Bronchial epithelial cell (primary cell): ENCODE results near the gene NTRK3. TPM values are rescaled to one million over a fixed set of nuclear protein-coding genes. Genes with fewer than 3 reads are reported as not detected.

ENCODE experiments used
- DNase-seq: peaks from one replicate; pipeline ENCODE4 v3.0.0-alpha.2; 2010; ENCODE audit warnings: low read depth
- FAIRE-seq: peaks from 2 replicates; lab custom pipeline; 2011; peaks lifted over from hg19 to GRCh38; lab: Jason Lieb, UNC
- H3K27me3 ChIP-seq: 2 replicates; pipeline ENCODE4 v1.5.1; 2011; ENCODE audit warnings: low read length; ENCODE audit not compliant: control insufficient read depth, insufficient read depth
- H3K36me3 ChIP-seq: 2 replicates; pipeline ENCODE4 v1.5.1; 2011; ENCODE audit warnings: low read length; ENCODE audit not compliant: control insufficient read depth, insufficient read depth
- H3K4me3 ChIP-seq: 2 replicates; pipeline ENCODE4 v1.5.1; 2011; ENCODE audit warnings: mild to moderate bottlenecking, low read depth, low read length, control low read depth
- total RNA-seq: library from RNA; depleted of rRNA; stranded (reverse); fragments of >200 nt; gene quantifications from 2 replicates; pipeline ENCODE4 v1.2.1, GENCODE V29; 2014
- TF ChIP-seq, protein P1 (sequence below): IDR thresholded peaks from 2 replicates; pipeline ENCODE4 v1.5.1; 2011; ENCODE audit warnings: mild to moderate bottlenecking, moderate library complexity, low read length, control low read depth, inconsistent platforms; ENCODE audit not compliant: insufficient read depth, severe bottlenecking

NTRK3 gene
- total RNA-seq, 1 donor from 2014 or later = not detected

DNA sequence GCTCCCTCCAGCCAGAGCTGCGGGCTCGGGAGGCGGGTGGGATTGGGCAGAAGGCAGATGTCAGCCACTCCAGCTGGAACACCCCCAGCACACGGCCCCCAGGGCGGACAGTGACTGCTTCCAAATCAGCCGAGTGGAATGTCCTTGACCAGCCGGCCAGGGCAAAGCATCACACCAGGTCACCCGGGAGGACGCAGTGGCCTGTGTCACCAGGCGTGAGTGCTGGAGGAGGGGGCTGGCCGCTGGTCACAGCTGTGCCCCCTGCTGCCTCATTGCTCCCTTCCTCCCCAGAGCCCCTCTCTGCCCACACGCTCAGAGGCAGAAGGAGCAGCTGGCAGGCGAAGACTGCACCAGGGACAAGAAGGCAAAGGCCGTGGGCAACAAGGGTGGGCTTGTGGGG lies 33.5 kb downstream of the NTRK3 start:
- Histone ChIP-seq H3K36me3 (no peaks in the 10 kb centered on the region), H3K4me3 (no peak overlapping the region), H3K27me3 (no peaks in the 10 kb centered on the region)
- FAIRE-seq = no peak
- TF ChIP-seq, protein P1, sequence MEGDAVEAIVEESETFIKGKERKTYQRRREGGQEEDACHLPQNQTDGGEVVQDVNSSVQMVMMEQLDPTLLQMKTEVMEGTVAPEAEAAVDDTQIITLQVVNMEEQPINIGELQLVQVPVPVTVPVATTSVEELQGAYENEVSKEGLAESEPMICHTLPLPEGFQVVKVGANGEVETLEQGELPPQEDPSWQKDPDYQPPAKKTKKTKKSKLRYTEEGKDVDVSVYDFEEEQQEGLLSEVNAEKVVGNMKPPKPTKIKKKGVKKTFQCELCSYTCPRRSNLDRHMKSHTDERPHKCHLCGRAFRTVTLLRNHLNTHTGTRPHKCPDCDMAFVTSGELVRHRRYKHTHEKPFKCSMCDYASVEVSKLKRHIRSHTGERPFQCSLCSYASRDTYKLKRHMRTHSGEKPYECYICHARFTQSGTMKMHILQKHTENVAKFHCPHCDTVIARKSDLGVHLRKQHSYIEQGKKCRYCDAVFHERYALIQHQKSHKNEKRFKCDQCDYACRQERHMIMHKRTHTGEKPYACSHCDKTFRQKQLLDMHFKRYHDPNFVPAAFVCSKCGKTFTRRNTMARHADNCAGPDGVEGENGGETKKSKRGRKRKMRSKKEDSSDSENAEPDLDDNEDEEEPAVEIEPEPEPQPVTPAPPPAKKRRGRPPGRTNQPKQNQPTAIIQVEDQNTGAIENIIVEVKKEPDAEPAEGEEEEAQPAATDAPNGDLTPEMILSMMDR = no peak
- DNase-seq = no peak

DNA sequence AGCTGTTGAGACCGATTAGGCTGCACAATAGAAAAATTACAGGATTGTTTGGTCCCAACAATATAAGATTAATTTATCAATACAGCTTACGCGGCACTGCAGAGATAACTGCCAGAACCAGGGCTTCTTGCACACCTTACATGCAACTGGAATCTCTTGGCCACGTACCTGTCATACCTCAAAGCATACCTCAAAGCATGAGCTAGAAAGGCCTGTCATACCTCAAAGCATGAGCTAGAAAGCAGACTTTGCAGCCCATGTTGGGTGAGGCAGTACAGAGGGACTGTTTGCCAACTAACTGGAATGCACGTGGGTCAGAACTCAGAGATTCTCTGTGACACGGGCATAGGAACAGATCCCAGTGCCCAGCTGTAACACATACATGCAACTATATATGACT lies 34.7 kb downstream of the NTRK3 start:
- DNase-seq = no peak
- no peaks in the 10 kb centered on the region for H3K36me3 ChIP-seq
- TF ChIP-seq, protein P1 = no peak
- H3K27me3 ChIP-seq = no peaks in the 10 kb centered on the region
- FAIRE-seq = no peak
- no peak overlapping the region for H3K4me3 ChIP-seq

DNA sequence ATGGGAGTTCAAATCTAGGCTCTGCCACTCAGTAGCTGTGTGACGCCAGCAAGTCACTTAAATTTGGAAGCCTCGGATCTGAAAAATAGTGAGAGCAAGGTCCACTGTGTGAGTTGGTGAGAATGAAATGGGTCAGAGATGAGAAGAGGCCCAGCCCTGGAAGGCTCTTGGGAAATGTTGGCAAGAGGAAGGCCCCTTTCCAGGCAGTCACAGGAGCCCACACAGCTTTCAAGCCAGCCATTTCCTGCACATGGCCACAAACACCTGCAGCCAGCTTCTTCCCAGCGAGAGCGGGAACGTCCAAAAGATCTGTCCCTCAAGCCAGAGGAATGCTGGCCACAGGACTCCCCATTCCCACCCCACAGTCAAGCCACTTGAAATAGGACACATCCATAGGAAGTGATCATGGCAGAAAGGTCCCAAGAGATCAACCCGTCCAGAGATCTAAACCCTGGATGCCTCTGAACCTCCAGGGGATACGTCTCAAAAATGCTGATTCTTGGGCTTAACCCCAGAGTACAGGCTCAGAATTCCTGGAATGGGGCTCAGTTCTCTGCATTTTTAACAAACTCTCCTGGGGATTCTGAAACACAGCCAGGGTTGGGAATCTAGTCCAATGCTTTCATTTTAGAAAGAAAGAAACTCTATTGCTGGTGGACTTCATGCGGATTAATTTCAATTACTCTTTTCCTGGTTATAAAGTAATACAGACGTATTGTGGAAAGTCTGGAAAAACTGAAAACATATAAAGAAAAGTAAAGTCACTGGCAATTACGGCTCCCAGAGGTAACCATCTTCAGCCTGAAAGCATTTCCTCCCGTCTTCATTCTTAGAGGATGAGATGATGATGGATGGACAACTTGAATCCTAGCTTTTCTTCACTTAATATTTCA lies 35.9 kb downstream of the NTRK3 start:
- FAIRE-seq = no peak

DNA sequence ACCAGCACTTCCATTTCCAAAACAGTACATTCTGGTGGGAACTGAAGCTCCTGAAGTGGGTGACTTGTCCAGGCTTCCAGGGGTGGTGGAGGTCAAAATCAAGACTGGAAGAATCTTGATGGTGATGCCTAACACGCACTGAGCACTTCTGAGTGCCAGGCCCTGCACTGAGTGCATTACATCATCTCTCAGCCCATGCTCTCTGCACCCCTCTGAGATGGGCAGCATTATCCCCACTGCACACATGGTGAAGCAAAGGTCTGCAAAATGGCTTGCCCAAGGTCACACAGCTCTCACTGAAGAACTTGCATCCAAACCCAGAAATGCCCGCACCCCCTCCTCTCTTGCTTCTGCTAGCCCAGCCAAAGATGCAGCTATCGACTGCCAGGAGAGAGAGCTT lies 36.9 kb downstream of the NTRK3 start:
- H3K36me3 ChIP-seq = no peaks in the 10 kb centered on the region
- FAIRE-seq = no peak
- H3K27me3 ChIP-seq = no peaks in the 10 kb centered on the region
- no peak for DNase-seq
- TF ChIP-seq, protein P1 = no peak
- H3K4me3 ChIP-seq = no peak overlapping the region

More for the DNA sequence above, 35.9 kb downstream of the NTRK3 start:
- H3K36me3 ChIP-seq = no peaks in the 10 kb centered on the region
- DNase-seq = no peak
- no peak overlapping the region for H3K4me3 ChIP-seq
- no peaks in the 10 kb centered on the region for H3K27me3 ChIP-seq
- TF ChIP-seq, protein P1 = no peak

DNA sequence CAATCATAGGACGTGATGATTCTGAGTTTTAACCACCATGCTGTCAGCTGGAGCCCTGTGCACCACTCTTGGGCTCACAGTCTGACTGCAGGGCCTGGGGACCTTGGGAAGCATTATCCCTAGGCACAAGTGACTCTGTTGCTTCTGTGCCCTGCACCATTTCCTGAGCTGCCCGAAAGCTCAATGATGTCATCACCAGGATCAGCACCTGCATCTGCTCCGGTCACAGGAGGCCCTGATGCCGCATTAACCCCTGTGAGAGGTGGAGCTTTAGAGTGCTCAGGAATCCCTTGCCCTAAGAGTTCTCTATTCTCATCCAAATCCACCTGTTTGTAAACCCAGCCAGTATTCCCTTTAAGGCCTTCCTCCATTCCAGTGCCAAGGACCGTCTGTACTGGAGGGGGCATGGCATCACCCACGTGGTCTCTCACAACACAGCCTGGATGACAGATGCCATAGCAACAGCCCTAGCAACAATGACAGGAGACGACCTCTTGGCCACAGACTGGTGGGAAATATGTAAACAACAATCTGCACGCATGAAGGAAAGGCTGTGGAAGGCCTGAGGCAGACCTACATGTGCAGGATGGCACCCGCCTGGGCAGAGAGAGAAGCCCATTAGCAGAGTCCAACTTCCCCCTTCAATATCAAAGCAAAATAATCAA lies 37.9 kb downstream of the NTRK3 start:
- H3K36me3 ChIP-seq = no peaks in the 10 kb centered on the region
- no peaks in the 10 kb centered on the region for H3K27me3 ChIP-seq
- H3K4me3 ChIP-seq = no peak overlapping the region
- DNase-seq = no peak
- TF ChIP-seq, protein P1 = no peak
- FAIRE-seq = no peak
